Forelimb muscle (tissue), 1 donor: ENCODE data around the gene STIM1. TPM values are rescaled to one million over a fixed set of nuclear protein-coding genes. Genes with fewer than 3 reads are reported as not detected.
"Not testable (repeated sequence)": the region's sequence is repeated elsewhere in the genome, so short reads cannot be mapped to it uniquely, and the experiment has no call there.

ENCODE experiments used
- DNase-seq: peaks from one replicate; pipeline ENCODE4 v3.0.0-alpha.2; 2013; ENCODE audit warnings: low read depth
- polyA plus RNA-seq: library from polyadenylated mRNA; unstranded; fragments of 120-200 nt; gene quantifications from one replicate; pipeline ENCODE4 v1.2.1, GENCODE V29; 2013; ENCODE audit not compliant: insufficient read length

Gene STIM1
- polyA plus RNA-seq, 1 donor, result 116 TPM

DNA sequence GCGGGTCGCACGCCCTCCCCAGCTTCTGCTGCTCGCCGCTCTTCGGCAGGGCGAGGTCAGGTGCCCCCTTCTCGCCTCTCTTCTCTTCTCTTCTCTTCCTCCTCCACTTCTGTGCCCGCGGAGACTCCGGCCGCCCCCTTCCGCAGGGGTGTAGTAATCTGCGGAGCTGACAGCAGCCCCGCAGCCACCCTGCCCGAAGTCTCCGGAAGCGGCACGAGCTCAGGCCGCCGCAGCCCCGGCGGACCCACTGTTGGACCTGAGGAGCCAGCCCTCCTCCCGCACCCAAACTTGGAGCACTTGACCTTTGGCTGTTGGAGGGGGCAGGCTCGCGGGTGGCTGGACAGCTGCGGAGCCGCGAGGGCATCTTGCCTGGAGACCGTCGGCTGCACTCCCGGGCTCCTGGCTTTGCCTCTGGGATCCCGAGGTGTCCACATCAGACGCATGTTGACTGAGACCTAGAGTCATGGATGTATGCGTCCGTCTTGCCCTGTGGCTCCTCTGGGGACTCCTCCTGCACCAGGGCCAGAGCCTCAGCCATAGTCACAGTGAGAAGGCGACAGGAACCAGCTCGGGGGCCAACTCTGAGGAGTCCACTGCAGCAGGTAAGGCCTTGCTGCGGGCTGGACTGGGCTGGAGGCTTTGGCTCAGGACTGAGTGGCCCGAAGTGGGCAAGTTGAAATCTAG, 486 bp downstream of the STIM1 start:
- no peak for DNase-seq

DNA sequence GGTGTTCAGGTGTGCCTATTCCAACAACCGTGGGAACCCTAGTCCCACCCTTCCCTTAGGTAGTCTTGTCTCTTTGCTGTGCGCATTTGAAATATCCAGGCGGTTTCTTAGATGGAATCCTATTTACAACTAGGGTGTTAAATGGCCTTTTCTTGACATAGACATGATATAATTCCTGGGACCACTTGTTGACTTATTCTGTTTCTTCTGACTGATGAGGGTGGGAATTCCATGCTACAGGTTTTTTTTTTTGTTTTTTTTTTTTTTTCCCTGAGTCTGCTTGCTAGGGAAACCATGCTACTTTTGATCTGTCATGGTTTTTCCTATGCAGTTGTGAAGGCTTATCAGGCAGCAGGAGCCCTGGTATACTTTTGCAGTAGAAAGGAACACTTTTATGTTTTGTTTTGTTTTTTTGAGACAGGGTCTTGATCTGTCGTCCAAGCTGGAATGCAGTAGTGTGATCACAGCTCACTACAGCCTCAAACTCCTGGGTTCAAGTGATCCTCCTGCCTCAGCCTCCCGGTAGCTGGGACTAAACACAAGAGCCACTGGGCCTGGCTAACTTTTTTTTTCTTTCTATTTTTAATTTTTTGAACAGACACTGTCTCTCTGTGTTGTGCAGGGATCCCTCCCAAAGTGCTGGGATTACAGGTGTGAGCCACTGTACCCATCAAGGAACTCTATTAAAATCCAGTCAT, 1.5 kb downstream of the STIM1 start:
- no peak for DNase-seq

DNA sequence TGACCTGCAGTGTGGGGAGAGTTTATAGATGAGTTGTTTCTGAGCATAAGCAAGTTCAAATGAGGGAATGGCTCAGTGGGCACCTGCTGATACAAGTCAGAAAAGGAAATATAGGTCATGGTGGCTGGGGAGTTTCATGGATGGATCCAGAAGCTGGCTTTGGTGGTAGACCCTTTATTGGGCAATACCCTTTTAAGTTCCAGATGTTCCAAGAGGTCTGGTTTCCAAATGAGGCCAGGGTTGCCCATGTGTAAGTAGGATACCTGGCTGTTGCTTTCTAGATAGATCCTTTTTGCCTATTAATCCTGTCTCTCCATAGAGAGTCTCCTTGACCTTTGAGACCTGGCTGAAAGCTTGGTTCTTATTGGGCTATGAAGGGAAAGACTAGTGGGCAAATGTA, 2.2 kb downstream of the STIM1 start:
- DNase-seq, result no peak

DNA sequence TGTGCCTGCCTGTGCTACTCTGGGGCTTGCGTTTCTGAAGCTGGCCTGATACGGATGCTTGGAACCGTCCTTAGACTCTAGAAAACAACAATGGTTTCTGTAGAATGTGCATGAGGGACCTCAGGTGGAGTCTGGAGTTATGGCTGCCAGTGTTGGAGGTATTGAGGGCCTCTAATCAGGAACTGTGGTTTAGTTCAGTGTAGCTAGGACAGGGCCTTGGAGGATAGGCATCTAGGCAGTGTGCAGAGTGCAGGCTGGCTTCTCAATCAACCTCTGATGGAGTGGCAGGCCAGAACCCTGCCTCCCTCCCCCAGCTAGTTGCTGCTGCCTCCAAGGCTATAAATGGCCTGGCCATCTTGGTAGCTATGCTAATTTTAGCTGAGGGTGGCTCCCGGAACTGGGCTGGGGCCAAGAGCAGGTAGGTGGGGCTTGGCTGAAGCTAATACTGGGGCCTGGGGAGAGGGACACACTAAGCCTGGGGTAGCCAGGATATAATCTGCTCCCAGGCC, 4.0 kb downstream of the STIM1 start:
- no peak for DNase-seq

DNA sequence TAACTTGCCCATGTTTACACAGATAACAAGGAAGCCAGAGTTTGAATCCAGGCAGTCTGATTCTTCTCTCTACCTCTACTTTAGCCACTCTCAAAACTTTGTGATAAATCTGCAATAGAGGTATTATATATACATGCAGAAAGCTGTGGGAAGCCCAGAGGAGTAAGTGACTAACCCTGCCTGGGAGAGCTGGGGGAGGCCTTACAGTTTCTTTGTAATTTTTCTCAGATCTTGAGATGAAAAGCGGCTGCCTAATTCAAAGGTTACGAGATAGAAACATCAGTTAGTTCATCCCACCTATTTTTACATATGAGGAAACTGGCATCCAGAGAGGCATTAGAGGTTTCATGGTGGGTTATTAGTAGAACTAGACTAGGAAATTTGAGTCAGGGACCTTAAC, 4.9 kb downstream of the STIM1 start:
- DNase-seq, result no peak

DNA sequence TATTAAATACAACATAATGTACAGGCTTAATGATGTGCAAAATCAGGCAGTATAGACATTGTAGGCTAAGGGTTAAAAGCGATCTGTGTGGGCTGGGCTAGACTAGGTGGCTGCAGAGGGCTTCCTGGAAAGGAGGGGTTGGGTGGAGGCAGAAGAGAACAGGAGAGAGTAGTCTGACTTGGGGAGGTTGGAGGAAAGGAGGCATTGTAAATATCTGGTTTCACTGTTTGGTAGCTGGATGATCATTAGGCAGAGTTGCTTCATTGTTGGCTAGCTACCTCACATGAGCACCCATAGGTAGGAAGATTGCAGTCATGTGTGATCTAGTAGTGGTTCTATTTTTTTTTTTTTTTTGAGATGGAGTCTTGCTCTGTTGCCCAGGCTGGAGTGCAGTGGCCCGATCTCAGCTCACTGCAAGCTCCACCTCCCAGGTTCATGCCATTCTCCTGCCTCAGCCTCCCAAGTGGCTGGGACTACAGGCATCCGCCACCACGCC, 5.5 kb downstream of the STIM1 start:
- not testable (repeated sequence) for DNase-seq

DNA sequence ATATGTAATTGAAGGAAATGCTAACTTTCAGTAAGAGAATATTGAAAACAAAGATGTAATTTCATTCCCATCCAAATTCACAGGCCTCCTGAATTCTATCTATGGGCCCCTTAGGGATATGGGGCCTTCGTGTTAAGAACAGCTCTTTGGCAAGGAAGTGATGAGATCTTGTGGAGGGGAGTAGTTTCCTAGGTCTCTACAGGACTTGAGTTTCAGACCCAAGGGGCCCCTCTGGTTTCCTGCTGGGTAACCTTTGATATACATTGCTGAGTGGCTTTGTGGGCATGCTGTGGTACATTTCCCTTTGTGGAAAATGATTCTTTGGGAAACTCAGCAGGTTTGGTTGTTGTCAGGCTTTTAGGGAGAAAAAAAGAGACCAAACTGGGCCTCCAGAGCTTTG, 6.2 kb downstream of the STIM1 start:
- no peak for DNase-seq

DNA sequence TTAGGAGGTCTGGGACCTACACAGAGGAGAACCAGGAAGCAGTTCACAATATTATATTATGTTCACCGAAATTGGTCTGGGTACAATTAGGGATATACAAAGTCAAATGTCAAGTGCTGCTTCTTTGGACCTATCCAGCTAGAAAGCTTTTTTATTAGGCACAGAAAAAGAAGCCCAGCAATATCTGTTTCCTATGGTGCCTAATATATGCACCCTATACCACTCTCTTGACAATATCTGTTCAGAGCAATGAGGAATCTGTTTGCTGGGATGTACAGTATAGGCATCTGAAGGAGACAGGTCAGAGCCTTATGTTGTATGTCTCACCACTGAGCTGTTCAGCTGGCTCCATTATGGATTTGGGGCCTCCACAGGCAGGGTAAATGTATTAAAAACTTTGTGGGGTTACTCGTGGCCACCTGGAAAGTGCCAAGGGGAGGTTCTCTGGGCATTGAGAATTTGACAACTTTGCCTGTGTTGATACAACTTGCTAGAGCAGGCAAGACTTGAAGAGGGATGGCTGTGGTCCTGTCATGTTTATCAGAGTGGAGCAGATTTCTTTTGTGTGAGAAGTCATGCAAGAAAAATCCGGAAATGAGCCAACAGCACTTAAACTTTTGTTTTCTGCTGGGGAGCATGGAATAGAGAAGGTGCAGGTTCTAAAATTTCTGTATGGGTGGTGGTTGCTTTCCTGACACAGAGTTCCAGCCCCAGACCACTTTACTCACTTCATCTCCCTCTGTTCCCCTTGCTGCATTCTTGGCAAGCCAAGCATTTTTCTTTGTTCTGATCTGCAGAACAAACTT, 10.1 kb downstream of the STIM1 start:
- DNase-seq, result no peak

DNA sequence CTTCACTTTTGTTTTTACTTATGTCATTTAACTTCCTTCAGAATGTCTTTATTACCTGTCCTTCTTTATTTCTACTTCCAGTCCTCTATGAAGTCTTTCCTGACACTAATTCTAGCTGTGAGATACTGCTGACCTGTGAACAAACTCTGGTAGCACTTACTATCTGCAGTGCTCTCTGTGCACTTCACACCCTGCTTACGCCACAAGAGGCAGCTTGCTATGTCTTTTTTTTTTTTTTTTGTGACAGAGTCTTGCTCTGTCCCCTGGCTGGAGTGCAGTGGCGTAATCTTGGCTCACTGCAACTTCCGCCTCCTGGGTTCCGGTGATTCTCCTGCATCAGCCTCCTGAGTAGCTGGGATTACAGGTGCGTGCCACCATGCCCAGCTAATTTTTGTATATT, 10.7 kb downstream of the STIM1 start:
- DNase-seq, result no peak

DNA sequence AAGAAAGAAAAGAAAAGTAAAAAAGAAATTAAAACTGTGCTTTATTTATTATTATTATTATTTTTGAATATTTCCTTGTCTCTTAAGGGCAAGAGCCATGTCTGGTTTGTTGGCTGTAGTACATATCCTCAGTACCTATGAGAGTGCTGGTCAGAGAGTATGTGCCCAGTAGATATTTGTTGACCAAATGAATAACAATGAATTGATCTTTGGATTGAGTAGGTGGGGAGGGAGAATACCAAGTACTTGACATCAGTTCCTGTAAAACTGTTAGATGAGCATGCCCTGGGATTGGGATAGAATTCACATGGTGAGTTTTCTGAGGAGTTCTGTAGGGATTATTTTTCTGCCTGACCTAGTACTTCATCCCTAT, 11.4 kb downstream of the STIM1 start:
- no peak for DNase-seq

DNA sequence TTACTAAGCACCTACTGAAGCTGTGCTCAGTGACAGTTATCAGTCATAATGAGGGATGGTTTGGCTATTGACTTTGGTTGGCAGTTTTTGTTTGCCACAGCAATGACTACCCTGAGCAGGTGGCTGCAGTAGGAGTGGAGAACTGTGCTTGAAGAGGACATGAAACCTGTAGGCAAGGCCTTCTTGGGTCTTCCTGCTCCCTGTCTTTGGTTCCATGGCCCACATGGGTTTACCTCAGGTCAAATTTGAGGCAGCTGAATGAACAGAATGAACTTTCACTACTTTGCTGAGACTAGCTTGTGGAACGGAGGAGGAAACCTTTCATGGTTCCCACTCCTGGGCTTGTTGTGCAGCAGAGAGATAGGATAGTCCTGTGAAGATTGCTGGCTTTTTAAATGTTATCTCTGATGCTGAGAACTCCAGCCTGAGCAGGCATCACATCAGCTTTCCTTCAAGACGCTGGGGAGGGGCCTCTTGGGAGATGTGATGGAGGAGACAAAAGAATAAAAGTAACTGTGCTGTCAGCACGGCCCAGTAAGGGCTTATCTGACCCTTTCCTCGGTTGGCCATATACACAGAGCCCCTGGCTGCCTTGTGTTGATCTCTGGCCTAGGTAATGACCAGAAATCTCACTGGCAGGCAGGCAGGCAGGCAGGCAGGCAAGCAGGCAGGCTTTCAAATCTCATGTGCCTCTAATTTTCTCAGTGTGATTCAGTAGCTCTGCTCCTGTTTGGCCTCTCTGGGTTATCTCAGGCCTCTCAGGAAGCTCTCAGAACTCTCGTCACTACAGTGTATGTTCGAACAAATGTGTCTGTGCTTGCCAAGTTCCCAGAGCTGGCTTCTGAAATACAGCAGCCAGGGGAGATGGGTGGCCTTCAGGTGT, 12.0 kb downstream of the STIM1 start:
- DNase-seq, result no peak

DNA sequence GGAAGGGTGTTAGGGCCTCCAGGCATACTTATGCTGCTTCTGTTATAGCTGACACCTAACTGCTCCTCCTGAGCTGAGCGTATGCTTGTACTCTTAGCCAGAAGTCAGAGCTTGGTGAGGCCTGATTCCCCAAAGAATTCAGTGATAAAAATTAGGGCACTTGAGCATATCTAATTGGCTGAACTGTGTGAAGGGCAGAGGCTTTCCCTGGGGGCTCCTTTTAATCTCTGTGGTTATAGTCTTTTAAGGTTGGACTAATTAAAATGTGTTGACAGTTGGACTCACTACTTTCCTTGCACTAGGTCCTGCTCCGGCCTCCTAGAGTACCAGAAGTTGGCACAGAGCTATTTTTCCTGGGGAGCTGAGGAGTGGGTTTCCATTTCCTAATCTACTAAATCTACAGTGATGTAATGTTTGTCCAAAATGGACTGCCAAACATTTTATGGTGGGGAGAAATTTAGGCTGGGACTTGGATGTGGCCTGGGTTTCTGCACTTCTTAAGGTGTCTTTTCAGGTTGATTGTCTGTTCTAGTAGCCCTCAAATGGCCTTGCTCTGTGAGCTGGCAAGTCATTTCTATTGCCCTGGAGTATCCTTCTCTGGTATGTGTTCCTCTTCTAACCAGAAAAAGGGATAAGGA, 18.4 kb downstream of the STIM1 start:
- no peak for DNase-seq

DNA sequence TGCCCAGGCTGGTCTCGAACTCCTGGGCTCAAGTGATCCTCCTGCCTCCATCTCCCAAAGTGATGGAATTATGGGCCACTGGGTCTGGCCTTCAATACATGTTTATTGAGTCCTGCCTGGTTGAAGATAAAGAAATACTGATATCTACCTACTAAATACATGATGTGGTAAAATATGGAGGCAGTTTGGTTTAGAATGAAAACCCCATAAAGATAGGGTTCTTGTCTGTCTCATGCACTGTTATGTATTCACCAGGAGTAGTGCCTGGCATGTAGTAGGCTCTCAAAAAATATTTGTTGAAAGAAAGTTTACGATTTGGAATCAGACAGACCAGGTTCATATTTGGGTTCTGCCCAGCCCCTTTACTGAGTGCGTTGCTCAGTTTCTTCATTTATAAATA, 21.1 kb downstream of the STIM1 start:
- DNase-seq, result no peak

DNA sequence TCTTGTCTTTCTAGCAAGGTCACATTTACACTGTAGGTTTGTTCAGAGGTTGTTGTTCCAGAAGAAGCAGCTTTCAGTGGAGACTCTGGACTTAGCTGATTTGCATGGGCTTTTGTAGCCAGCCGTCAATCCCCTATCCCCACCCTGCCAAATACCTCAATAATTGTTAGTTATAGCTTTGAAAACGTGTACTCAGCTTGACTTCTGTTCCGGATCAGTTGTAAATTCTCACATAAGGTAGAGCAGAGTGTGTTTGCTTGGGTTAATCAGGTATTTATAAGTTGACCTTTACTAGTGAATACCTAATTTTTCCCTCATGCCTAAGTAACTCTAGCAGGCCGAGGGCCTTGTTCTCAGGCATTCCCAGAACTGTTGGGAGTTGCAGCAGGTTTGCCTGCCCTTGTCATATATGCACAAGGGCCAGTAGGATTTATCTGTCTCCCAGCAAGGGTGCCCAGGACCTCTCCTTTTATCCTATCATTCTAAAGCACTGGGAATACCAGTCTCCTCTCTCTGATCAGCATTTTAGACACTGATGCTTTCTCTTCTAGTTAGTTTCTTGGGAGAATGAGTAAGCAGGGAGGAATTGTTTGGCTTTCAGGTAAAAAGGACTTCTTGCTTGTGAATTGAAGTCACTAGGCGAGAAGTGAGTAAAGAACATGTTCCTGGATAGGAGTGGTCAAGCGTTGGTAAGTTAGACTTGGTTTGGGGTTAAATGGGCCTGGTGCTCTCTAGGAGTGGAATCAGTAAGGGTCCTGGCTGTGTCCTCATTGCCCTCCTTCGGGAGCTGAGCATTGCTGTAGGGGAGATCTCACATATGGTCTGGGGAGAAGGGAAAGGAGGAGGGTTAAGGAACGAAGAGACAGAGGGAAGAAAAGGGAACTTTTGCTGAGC, 22.1 kb downstream of the STIM1 start:
- DNase-seq, result no peak

DNA sequence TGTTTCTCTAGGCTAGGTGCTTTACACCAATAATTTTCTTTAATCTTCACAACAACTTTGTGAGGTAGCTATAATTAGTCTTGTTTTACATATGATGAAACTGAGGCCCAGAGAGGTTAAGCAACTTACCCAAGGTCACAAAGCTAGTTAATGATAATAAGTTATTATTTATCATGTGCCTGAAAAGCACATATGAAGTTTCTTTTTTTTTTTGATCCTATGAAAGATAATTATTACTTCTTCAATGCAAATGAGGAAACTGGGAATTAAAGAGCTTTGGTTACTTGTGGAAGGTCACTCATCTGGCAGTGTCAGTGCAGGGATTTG, 22.8 kb downstream of the STIM1 start:
- DNase-seq, result no peak

DNA sequence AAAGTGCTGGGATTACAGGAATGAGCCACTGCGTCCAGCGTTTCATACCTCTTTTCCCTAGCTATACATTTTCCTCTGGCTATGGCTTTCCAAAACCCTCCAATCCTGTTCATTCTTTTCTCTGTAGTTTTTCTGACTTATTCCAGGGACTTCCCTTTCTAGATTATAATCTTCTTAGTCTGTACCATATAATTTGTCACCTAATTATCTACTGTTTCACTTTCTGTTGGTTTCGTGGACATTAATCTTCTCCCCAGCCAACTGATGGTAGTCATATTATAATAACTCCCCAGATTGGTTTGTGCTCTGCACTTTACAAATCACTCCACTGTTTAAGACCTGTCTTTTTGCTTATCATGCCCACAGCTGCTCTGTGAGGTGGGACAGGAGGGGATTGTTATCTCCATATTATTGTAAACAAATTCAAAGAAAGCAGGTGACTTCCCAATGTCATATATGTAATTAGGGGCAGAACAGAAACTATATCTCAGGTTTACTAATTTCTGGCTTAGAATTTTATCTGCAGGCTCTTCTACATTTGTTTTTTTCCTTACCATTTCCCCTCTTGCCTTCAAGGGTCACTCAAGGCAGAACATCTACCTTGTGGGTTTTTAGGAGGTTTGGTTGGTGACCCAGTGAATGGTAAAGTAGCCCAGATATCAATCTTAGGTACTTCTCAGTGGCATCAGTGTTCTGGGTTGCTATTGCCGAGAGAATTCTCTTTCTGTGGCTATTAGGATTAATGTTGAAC, 23.9 kb downstream of the STIM1 start:
- DNase-seq, result no peak

DNA sequence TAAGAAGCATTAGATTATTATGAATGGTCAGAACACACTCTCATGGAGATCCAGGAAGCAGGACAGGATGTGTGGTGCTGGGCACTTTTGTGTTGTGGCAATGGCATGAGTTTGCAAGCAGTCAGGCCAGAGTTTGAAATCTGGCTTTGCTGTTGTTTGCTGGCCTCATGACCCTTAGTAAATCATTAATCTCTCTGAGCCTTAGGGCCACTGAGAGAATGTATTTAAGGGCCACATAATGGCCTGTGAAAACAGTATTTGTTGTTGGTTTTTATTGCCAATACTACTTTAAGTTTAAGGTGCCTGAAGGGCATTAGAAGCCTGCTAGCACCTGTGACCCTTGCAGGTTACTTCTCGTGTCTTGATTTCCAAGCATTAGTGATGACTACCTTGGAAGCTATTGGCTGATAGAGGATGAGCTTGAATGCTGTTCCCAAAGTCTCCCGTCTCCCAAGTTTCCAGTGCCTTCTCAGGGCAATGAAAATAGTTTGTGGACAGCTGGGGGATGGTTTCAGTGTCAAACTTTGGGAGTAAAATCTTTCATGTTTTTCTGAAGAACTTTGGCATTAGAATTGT, 24.6 kb downstream of the STIM1 start:
- DNase-seq, result no peak

DNA sequence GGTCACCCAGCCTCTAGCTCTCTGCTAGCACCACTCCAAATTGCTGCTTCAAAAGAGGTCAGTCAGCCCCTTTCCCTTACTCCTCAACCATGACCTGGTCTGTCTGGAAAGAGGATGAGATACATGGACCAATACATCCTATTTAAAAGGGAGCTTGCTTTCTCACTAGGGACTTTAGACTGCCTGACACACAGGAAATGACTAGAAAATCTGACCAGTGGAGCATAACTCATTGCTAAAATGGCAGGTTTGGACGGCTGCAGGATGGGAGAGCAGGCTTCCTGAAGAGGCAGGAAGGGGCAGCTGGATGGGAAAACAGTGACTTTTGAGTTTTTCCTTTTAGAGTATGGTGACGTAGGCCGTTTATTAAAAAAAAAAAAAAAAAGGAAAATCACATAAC, 25.3 kb downstream of the STIM1 start:
- DNase-seq, result no peak

DNA sequence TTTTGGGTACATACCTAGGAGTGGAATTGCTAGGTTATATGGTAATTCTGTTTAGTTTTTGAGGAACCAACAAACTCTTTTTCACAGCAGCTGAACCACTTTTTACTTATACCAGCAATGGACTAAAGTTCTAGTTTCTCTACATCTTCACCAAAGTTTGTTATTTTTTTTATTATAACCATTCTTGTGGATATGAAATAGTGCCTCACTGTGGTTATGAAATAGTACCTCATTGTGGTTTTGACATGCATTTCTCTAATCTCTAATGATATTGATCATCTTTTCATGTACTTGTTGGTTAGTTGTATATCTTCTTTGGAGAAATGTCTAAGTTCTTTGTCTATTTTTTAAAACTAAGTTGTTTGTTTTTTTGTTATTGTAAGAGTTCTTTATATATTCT, 27.2 kb downstream of the STIM1 start:
- DNase-seq, result no peak
